PC-3 (cell line): ENCODE measurements around the gene HUS1.

Experiments used
- EZH2 ChIP-seq: fragments of 300-600 bp; sonication (generic); IDR thresholded peaks from one replicate; pipeline ENCODE4 v1.6.1; 2017; ENCODE audit warnings: antibody characterized with exemption, mild to moderate bottlenecking, low read length; ENCODE audit not compliant: unreplicated experiment
- EZH2phosphoT487 ChIP-seq: fragments of 300-600 bp; sonication (generic); IDR thresholded peaks from 2 replicates; pipeline ENCODE4 v1.6.1; 2018; ENCODE audit warnings: mild to moderate bottlenecking, antibody characterized with exemption, low read length, borderline replicate concordance
- TF ChIP-seq, protein P1 (sequence below): fragments of 300-600 bp; sonication (generic); conservative IDR thresholded peaks from 2 replicates; pipeline ENCODE4 v1.5.1; 2017; ENCODE audit warnings: antibody characterized with exemption, low read depth, mild to moderate bottlenecking, low read length

DNA sequence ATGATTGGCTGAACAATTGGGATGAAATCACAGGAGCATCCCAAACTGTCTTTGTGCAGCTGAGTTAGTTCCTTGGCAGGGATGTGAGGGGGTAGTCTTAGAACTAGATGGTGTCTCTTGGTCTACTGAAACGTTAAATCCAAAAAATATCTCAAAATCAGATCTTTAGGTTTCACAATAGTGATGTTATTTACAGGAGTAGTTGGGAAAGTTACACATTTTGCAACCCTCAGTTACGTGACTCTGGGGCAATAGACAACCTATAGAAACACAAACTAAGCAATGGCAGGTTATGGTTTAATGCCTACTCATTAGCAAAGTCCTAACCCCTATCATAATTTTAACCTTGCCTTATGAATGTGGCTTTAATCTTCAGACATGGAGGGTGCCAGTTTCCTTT, 55.1 kb downstream of the HUS1 start:
- TF ChIP-seq, protein P1, sequence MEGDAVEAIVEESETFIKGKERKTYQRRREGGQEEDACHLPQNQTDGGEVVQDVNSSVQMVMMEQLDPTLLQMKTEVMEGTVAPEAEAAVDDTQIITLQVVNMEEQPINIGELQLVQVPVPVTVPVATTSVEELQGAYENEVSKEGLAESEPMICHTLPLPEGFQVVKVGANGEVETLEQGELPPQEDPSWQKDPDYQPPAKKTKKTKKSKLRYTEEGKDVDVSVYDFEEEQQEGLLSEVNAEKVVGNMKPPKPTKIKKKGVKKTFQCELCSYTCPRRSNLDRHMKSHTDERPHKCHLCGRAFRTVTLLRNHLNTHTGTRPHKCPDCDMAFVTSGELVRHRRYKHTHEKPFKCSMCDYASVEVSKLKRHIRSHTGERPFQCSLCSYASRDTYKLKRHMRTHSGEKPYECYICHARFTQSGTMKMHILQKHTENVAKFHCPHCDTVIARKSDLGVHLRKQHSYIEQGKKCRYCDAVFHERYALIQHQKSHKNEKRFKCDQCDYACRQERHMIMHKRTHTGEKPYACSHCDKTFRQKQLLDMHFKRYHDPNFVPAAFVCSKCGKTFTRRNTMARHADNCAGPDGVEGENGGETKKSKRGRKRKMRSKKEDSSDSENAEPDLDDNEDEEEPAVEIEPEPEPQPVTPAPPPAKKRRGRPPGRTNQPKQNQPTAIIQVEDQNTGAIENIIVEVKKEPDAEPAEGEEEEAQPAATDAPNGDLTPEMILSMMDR: no peak
- TF ChIP-seq EZH2phosphoT487: no peak
- TF ChIP-seq EZH2: no peak
